Activated naive CD8-positive, alpha-beta T cell treated with anti-CD3 and anti-CD28 coated beads, Interleukin-2, amount 50 U/mL, for 16 hours (primary cell): ENCODE measurements around the gene OLA1.

Experiments used
- DNase-seq: peaks from one replicate; pipeline ENCODE4 v3.0.0-alpha.2; 2020; ENCODE audit warnings: low read depth, low spot score

The OLA1 gene

DNA sequence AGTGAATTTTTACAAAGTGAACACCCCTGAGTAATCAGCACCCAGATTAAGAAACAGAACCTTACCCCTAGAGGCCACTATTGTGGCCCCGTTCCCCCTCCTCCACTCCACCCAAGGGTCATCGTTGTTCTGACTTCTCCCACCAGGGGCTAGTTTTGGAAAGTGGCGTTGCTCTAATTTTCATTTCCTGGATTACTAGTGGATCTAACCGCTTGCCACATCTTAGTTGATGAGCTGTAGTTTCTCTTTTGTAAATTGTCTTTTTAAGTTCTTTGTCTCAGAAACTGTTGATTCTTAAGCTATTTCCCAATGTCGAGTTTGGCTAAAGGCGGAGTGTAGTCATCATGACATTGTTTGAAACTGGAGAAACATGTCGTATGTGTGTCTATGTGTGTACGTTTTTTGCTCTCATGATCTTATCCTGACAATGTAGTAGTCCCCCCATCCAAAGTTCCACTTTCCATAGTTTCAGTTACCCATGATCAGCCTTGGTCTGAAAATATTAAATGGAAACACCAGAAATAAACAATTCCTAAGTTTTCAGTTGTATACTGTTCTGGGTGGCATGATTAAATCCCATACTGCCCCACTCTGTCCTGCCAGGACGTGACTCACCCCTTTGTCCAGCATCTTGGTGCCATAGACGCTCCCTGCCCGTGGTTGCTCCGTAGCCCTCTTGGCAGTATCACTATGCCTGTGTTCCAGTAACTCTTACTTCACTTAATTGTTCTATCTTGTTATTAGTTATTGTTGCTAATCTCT lies 212.2 kb downstream of the OLA1 start:
- no peak for DNase-seq

DNA sequence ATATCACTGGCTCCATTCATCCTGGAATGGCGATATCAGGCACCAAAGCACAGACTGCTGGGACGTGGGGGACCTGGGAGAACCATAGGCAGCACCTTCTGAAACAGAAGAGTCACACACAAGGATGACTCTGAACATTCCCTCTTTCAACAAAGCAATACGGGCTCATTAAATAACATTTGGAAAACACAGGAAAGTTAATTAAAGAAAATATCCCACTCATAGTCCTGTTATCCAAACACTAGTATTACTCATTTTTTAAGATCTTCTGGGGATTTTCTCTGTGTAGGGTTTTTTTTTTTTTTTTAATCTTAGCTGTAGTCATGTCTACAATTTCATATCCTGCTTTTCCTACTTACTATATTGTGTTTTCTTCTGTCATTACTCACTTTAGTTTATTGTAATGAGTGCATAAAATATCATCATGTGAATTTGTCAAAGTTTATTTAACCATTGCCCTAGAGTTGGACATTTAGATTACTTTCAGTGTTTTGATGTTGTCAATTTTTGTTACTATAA lies 213.2 kb downstream of the OLA1 start:
- DNase-seq, result no peak

DNA sequence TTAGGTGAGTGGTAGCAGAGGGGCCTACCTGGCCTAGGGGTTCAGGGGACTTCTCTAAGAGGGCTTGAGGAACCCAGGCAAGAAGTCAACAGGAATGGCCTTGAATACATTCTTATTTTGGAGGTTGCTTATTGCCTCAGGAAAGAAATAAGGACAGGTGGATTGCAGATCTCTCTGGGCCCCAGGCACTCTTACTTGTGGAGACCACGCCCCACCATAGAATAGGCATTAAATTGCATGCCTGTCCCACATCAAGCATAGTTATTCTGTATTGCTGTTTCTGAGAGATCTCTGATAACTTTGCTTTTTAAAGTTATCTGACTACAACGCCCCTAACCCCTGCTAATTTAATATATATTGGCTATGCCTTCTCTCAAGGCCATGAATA lies 215.2 kb downstream of the OLA1 start:
- no peak for DNase-seq

DNA sequence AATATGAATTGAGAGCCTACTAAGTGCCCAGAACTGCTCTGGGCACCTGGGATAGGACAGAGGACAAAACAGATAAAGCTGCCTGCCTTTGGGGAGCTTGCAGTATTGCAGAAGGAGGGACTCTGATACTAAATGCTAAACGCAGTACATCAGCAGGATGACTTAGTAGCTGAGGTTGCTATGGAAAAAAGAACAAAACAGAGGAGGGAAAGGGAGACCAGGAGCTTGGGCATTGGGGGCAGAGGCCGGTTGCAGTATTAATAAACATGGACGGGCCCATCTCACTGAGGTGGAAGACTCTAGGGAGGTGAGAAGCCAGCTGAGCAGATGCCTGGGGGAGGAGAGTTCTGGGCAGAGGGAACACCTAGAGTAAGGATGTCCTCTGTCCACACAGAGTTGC lies 217.1 kb downstream of the OLA1 start:
- no peak for DNase-seq

DNA sequence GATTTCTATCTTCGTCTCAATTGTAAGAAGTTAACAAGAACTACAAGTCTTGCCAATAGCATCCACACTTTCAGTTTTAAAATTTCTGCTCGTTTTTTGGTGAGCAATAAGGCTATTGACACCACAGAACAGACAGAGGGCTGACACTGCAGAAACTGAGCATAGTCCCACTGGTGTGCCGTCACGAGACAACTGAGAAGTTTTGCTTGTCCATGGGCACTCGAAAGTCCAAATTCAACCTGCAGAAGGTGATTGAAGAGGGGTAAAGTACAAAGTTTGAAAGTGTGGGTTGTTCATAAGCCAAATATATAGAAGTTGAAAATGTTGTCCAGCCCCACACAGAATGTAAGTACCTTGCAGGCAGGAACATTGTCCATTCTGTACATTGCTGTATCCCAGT lies 219.4 kb downstream of the OLA1 start:
- DNase-seq, result no peak

DNA sequence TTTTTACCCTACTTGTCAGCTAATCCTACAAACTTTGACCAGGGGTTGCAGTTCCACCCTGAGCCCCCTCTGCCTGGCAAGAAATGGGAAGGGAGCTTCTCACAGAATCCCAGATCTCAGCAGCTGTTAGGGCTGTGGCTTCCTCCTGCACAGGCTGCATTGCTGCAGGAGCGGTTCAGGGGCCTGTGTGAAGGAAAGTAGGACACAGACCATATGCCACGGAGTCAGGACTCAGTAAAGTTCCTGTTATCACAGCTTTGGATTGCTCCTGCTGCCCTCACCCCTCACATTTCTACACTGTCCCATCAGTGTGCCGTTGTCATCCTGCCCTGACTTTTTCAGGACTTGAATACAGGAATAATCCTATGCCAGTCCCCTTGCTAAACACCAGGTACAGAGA lies 220.4 kb downstream of the OLA1 start:
- no peak for DNase-seq

DNA sequence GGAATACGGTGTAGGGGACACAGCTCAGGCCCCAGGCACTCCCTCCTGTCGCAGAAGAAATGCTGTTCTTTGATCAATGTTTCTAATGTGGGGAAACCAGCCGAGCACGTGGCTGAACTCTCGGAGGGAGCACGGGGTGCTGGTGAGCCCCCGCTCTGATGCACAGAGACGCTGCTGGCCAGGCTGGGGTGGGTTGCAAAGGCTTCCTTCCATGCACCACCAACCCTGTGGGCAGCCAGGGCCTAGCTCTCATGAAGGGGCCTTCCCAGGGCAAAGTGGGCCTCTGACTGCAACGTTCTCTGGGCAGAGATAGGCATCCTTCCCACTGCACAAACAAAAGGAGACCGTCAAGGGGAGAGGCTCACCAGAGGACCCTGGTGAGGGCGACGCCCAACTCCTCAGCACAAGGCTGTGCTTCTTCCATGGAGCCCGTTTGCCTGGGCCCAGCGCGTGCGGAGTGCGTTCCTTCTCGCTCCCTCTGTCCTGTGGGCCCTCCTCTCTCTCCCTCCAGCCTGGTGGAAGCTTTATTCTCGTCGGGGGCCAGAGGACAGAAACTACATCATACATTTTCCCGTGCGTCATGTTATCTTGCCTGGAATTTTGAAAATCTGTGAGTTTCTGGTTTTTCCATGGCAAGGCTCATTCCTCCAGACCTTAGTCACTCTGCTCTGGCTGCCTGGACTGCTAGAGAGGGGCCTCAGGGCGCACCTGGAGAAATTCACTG lies 222.0 kb downstream of the OLA1 start:
- no peak for DNase-seq

DNA sequence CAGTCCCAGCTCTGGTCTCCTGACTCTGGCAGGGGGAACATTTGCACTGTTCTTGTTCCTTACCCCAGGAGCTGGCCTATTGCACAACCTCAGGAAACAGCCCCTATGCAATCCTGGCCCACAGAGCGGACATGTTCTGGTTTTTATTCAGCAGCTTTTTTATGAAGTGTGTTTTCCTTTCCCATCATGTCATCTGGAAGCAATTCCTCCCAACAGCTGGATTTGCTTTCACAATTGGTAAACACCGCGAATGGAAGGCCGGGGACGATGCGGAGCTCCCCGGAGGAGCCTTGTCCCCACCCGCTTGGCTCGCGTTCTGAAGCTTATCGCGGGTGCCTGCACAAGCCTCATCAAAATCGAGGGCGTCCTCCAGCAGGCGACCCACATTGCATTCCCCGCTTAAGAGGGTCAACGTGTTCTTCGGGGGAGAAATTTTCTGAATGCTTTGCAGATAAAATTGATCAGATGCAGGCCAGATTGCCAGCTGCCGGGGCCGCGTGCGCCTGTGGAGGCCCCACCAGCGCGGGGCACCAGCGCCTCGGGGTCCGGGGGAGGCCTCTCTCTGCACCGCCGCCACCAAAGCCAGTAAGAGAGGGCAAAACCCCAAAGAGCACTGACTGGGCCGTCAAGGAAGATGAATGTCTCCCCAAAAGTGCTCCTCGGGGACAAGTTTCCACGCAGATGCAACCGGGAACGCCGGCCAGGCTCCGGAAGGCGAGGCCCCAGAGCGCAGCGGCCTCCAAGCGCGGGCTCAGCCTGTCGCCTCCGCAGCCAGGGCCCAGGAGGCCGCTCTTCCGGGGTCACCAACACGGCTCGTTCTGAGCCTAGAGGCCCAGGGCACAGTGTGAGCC lies 222.8 kb downstream of the OLA1 start:
- no peak for DNase-seq

DNA sequence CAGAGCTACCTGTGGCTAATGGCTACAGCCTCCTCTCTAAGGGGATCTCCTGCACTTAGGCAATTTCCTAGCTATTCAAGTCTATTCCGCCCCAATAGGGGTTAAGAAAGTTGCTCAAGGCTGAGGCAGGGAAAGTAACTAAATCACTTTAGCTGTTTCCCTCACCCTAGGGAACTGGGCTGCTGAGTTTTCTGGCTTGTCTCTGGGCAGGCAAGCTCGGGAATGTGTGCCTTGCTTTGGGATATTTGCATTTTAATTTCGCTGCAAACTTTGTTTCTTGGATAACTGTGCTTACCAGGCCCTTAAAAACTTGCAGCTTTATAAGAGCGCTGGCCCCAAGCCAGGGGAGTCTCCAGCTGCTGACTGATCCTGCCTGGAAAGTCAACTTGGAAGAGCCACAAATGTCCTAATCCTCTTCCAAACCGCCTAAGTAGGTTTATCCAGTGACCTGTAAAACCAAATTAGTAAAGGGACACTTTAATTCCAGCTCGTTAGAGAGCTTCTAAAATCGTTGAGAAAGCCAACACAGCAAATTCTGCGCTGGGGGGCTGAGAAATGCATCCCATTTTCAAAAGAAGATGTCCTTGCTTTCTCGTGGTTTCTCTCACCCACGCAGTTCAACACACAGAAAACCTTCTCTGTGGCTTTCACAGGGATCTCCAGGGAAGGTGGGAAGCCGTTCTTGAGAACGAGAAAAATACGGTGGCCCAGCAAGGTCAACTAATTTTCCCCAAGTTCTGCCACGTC lies 223.6 kb downstream of the OLA1 start:
- no peak for DNase-seq

DNA sequence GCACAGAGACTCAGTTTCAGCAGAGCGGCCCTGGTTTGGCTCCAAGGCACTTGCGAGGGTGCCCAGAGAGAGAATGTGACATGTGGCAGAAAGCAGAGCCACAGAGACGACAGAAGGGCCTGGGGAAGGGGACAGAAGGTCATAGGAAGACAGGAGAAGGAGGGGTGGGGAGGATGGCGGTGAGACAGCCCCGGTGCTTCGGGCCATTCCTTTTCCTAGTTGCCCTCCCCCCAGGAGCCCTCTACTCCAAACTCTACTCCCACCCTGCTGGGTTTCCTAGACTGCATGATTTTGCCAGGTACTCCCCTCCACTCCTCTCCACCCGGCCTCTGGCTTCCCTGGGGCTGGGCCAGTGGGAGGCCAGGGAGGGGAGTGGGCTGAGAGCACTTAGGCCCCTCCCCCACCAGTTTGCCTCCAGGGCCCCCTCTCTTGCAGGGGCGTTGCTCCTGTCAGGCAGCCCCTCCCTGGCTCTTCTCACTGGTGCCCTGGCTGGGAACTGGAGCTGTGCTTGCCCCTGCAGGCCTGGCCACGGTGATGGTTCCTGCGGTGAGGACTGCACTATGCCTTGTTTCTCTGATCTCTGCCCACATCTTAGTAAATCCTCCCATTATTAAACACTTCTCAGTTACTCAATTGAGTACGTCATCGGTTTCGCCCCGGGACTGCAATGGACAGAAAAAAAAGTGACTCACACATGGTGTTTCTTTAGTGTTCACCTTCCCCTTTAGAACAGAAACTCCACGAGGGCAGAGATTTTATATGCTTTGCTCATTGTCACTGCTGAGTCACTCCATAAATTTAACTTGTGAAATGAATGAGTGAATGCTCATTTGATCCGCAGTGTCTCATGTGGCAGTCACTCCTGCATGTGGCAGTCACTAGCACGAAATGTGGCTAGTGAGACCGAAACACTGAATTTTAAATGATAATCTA lies 224.5 kb downstream of the OLA1 start:
- DNase-seq, result no peak
